GM10248 (cell line): ENCODE data around the gene BRSK2.
"Not testable (repeated sequence)": the region's sequence is repeated elsewhere in the genome, so short reads cannot be mapped to it uniquely, and the experiment has no call there.

Source experiments
- CTCF ChIA-PET: fragments of 300-600 bp; sonication (Branson Sonifier 250); formaldehyde crosslinking; extraction: SDS; loops from one replicate; lab custom pipeline; 2021; ENCODE audit warnings: antibody characterized with exemption; lab: Yijun Ruan, JAX
- POLR2A ChIA-PET: fragments of 350-650 bp; sonication (Branson Sonifier 250); formaldehyde crosslinking; extraction: SDS; loops from one replicate; lab custom pipeline; 2020; ENCODE audit warnings: antibody characterized with exemption; lab: Yijun Ruan, JAX
- DNase-seq: peaks from one replicate; pipeline ENCODE4 v3.0.0; 2012; ENCODE audit errors: extremely low spot score
- TF ChIP-seq, protein P1 (sequence below): IDR thresholded peaks from 2 replicates; pipeline ENCODE4 v1.5.1; 2012; ENCODE audit warnings: mild to moderate bottlenecking, low read depth; ENCODE audit errors: extremely low read depth, missing control alignments, control extremely low read depth

The BRSK2 gene

DNA sequence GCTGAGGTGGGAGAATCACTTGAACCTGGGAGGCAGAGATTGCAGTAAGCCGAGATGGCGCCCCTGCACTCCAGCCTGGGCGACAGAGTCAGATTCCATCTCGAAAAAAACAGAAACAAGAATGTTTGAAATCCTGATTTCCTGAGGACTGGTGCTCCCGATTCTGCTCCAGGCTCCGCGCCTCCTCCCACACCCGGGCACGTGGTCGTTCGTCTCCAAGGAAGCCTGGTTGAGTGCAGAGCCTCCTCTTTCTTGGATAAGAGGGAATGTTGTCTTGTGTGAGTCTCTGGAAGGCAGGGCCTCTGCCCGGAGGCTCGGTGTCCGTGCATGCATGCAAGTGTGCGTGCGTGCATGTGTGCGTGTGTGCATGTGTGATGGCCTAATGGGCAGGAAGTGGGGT lies 30.1 kb downstream of the BRSK2 start:
- TF ChIP-seq, protein P1, sequence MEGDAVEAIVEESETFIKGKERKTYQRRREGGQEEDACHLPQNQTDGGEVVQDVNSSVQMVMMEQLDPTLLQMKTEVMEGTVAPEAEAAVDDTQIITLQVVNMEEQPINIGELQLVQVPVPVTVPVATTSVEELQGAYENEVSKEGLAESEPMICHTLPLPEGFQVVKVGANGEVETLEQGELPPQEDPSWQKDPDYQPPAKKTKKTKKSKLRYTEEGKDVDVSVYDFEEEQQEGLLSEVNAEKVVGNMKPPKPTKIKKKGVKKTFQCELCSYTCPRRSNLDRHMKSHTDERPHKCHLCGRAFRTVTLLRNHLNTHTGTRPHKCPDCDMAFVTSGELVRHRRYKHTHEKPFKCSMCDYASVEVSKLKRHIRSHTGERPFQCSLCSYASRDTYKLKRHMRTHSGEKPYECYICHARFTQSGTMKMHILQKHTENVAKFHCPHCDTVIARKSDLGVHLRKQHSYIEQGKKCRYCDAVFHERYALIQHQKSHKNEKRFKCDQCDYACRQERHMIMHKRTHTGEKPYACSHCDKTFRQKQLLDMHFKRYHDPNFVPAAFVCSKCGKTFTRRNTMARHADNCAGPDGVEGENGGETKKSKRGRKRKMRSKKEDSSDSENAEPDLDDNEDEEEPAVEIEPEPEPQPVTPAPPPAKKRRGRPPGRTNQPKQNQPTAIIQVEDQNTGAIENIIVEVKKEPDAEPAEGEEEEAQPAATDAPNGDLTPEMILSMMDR = no peak
- no peak for DNase-seq
- POLR2A ChIA-PET = no interaction called here
- CTCF ChIA-PET = no interaction called here

DNA sequence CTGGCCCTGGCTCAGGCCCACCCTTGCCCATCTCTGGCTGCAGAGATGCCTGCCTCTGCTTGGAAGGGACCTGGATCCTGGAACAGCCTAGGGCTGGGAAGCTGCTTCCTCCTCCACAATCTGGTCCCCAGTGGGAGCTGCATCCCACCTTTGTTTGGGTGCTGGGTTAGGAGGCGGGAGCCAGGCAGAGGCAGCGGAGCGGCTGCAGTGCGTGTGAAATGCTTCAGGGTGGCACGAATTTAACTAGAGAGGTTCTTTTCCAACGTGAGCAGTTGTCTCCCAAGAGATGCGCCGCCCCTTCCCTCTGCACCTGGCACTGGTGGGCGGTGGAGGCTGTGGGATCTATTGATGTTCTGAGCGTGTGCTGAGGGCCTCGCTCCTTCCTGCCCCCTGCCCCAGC lies 31.6 kb downstream of the BRSK2 start:
- CTCF ChIA-PET = no interaction called here
- POLR2A ChIA-PET = no interaction called here
- TF ChIP-seq, protein P1 = no peak
- DNase-seq = no peak

DNA sequence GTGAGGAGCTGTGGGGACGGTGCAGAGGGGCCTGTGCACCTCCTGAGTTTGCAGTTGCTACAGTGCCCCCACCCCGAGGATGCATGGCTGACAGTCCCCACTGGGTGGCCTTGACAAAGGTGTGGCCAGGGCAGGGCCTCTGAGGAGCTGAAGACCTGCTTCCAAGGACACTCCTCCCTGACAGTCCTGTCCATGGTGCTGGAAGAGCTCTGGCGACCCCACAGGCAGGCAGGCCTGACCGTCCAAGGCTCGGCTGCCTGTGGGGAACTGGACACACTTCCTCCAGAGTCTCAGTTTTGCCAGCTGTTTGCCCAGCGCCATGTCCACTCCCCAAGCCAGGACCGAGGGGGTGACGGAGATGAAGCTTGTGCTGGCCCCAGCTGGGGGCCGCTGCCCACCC lies 32.7 kb downstream of the BRSK2 start:
- TF ChIP-seq, protein P1 = no peak
- ChIA-PET POLR2A (no interaction called here), CTCF (no interaction called here)
- DNase-seq = no peak

DNA sequence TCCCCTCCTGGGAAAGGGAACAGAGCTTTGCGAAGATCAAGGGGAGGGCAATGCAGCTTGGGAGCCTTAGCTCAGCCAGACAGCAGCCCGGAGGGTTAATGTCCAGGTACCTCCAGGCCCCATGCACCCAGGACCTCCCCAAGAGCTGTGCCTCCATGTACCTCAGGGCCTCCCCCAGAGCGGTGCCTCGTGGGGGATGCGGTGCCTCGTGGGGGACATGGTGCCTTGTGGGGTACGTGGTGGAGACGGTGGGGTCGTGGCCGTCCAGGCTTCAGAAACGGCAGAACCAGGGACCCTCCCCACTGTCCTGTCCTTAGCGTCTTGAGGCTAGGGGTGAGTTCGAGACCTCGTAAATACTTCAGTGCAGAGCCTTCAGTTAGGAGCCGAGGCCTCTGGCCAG lies 33.2 kb downstream of the BRSK2 start:
- ChIA-PET POLR2A (no interaction called here), CTCF (no interaction called here)
- no peak for DNase-seq
- TF ChIP-seq, protein P1 = no peak

DNA sequence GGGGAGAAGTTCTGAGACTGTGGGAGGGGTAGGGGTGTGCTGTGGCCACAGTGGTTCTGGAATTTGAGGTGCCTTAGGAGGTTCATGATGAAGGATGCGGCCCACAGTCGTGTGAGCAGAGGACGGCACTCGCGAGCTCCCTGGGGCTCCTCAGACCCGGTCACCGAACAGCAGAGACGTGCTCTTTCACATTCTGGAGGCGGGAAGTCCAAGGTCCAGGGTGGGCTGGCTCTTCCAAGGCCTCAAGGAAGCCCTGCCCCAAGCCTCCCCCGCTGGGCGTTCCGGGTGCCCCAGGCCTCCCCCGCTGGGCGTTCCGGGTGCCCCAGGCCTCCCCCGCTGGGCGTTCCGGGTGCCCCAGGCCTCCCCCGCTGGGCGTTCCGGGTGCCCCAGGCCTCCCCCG lies 33.7 kb downstream of the BRSK2 start:
- POLR2A ChIA-PET, DNase-seq, CTCF ChIA-PET: not testable (repeated sequence)

DNA sequence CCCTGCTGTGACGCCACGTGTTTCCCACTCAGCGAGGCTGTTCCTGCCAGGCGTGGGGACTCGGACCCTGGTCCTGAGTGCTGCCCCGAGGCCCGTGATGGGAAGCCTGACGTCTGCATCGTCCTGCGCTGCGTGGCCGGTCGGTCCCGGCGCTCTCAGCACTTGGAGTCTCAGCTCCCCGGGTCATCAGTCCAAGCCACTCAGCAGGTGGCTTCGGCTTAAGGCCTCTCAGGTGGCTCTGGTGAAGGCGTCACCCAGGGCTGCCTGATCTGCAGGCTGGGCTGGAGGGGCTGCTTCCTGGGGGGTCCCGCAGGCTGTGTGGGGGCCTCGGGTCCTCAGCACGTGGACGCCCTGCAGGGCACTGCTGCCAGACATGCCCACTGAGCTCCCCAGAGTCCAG lies 35.3 kb downstream of the BRSK2 start:
- TF ChIP-seq, protein P1 = no peak
- POLR2A ChIA-PET = no interaction called here
- CTCF ChIA-PET = no interaction called here
- no peak for DNase-seq

DNA sequence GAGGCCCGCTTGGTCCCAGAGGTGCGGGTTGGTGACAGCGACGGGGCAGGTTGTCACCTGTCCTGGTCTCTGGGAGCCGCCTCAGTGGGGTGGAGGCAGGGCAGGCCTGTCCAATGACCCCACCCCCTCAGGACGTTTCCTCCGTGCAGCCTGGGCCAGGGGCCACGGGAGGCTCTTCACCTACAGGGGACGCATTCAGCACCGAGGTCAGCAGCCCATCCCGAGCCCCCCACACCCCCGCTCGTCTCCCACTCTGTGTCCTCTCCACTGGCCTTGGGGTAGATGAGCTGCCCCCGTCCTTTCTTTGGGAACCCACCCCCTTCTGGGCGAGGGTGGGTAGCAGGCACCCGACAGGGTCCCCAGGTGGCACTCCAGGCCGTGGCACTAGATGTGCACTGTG lies 35.7 kb downstream of the BRSK2 start:
- CTCF ChIA-PET = no interaction called here
- no peak for DNase-seq
- POLR2A ChIA-PET = no interaction called here
- TF ChIP-seq, protein P1 = no peak
